T-cell (primary cell): Measurements from ENCODE around the gene RNF212B. TPM values are rescaled to one million over a fixed set of nuclear protein-coding genes. Genes with fewer than 3 reads are reported as not detected.
"Not testable (repeated sequence)": the region's sequence is repeated elsewhere in the genome, so short reads cannot be mapped to it uniquely, and the experiment has no call there.

Experiments used
- ATAC-seq, 4 experiments: fragments of 200-7000 bp in 3 of 4; fragments of 150-1000 bp in 1 of 4; cut with Tn5 transposase; replicated peaks in 1 of 4; 1 replicate in 3 of 4; 2 replicates in 1 of 4; pipeline ENCODE4 v1.10.0; 2021; ENCODE audit warnings: moderate library complexity in 3 of 4, mild to moderate bottlenecking in 2 of 4, moderate number of reproducible peaks in 1 of 4
- CTCF ChIA-PET, 2 donors: fragments of 300-600 bp; sonication (Branson Sonifier 250); formaldehyde crosslinking; loops; one replicate each; lab custom pipeline; 2022; ENCODE audit warnings: antibody characterized with exemption in 2 of 2; lab: Charles Lee
- POLR2A ChIA-PET, 2 donors: fragments of 300-600 bp; sonication (Branson Sonifier 250); formaldehyde crosslinking; loops; one replicate each; lab custom pipeline; 2022; ENCODE audit warnings: antibody characterized with exemption in 2 of 2; lab: Charles Lee
- DNase-seq, 35 experiments: peaks; one replicate each; pipeline versions ENCODE4 v3.0.0 to v3.0.0-alpha.2; 2013 to 2023
- H3K27ac ChIP-seq: one replicate; pipeline ENCODE4 v1.5.1; 2013; ENCODE audit warnings: low read length
- H3K27me3 ChIP-seq, 2 experiments: replicated peaks in 1 of 2; 1 replicate in 1 of 2; 2 replicates in 1 of 2; pipeline versions ENCODE4 v1.6.1 to v1.7.0; 2013; ENCODE audit warnings: low read length in 1 of 2, mixed read lengths in 1 of 2; ENCODE audit not compliant: control insufficient read depth in 2 of 2, insufficient read depth in 2 of 2; ENCODE audit errors: extremely low read depth in 1 of 2
- H3K36me3 ChIP-seq, 2 donors: 1 replicate in 1 of 2; 2 replicates in 1 of 2; pipeline versions ENCODE4 v1.6.1 to v1.7.0; 2013; ENCODE audit warnings: low read length in 1 of 2; ENCODE audit not compliant: control insufficient read depth in 2 of 2, insufficient read depth in 1 of 2; ENCODE audit errors: extremely low read depth in 1 of 2
- H3K4me1 ChIP-seq, 2 experiments: 1 replicate in 1 of 2; 2 replicates in 1 of 2; pipeline versions ENCODE4 v1.6.1 to v1.7.0; 2013; ENCODE audit warnings: low read length in 2 of 2, mixed read lengths in 1 of 2; ENCODE audit not compliant: insufficient read depth in 2 of 2, control insufficient read depth in 1 of 2; ENCODE audit errors: extremely low read depth in 1 of 2
- H3K4me3 ChIP-seq, 2 donors: 1 replicate in 1 of 2; 2 replicates in 1 of 2; pipeline versions ENCODE4 v1.5.1 to v1.7.0; 2013; ENCODE audit warnings: mild to moderate bottlenecking in 2 of 2, low read length in 1 of 2, moderate library complexity in 1 of 2; ENCODE audit not compliant: control insufficient read depth in 1 of 2; ENCODE audit errors: extremely low read depth in 1 of 2
- H3K9me3 ChIP-seq: 2 replicates; pipeline ENCODE4 v1.7.0; 2013
- H3K27ac Mint-ChIP-seq, 2 donors: one replicate each; pipeline ENCODE4 v1.8.0; 2020 to 2021; ENCODE audit warnings: mild to moderate bottlenecking in 2 of 2, mixed read lengths in 2 of 2
- H3K27me3 Mint-ChIP-seq, 2 donors: one replicate each; pipeline ENCODE4 v1.8.0; 2021 to 2022; ENCODE audit warnings: mixed read lengths in 2 of 2
- H3K36me3 Mint-ChIP-seq: one replicate; pipeline ENCODE4 v1.8.0; 2021; ENCODE audit warnings: mixed read lengths
- H3K4me1 Mint-ChIP-seq, 3 donors: one replicate each; pipeline ENCODE4 v1.8.0; 2020 to 2022; ENCODE audit warnings: mixed read lengths in 3 of 3, mild to moderate bottlenecking in 1 of 3
- H3K4me3 Mint-ChIP-seq, 3 donors: one replicate each; pipeline ENCODE4 v1.8.0; 2020 to 2022; ENCODE audit warnings: mild to moderate bottlenecking in 3 of 3, mixed read lengths in 3 of 3, moderate library complexity in 3 of 3
- H3K9me3 Mint-ChIP-seq, 3 donors: one replicate each; pipeline ENCODE4 v1.8.0; 2020 to 2022; ENCODE audit warnings: mixed read lengths in 3 of 3
- WGBS: methylation state at CpG from one replicate; pipeline ENCODE4 v1.1.5; 2013; ENCODE audit warnings: missing lambda C conversion rate; ENCODE audit not compliant: insufficient coverage; 5-methylcytosine and 5-hydroxymethylcytosine counted together
- total RNA-seq, 35 experiments: library from RNA in 6 of 35; stranded (reverse) in 6 of 35; fragments of 120-200 nt in 1 of 35; gene quantifications; one replicate each; pipeline versions ENCODE4 v1.2.1 to v1.2.4 and lab custom pipeline; 2013 to 2026

Gene RNF212B
- total RNA-seq (1 to 10 TPM in 1 of 5 donors, not detected in 4; 1.1 TPM), total RNA-seq (lab: John Stamatoyannopoulos, UW) (0 to 0.35 (median 0) reads per million in 29 experiments)
- total RNA-seq (2013), result not detected

- peaks cover 19 to 23% of the 10 kb centered on the region in 2 donors for H3K27me3 Mint-ChIP-seq
Measured at GRCh38 chr14:23237772-23238594, at the start of gene RNF212B. Gene RNF212B (plus strand): TSS chr14:23237936. CDS start chr14:23240346, 2,410 bp downstream.

GRCh38 chr14:23193432-23193831 is 44.3 kb upstream of the RNF212B start:
- H3K27ac Mint-ChIP-seq, result no peak overlapping the region
- H3K27me3 Mint-ChIP-seq, result peaks cover 0 to 4% of the 10 kb centered on the region in 2 donors

More at GRCh38 chr14:23237772-23238594, at the start of gene RNF212B:
- Mint-ChIP-seq H3K9me3 (no peaks in the 10 kb centered on the region), H3K27ac (no peak within 1 kb of the TSS), H3K36me3 (no peaks in the 10 kb centered on the region), H3K4me1 (peaks cover 5 to 7% (median 6%) of the 10 kb centered on the region in 3 donors), H3K4me3 (peak within 1 kb of the TSS; percentile 24 to 58 (median 50))
- Histone ChIP-seq H3K36me3 (no peaks in the 10 kb centered on the region), H3K9me3 (no peaks in the 10 kb centered on the region), H3K27me3 (peaks cover 0 to 24% of the 10 kb centered on the region in 2 experiments), H3K4me3 (peak within 1 kb of the TSS; percentile 10 to 64), H3K27ac (no peak within 1 kb of the TSS), H3K4me1 (peaks cover 0 to 8% of the 10 kb centered on the region in 2 experiments)
- ATAC-seq (peak; percentile 98 to 100 (median 99)), DNase-seq (peak; percentile 44 to 80 (median 65))
- ChIA-PET CTCF (interaction anchor here in 1 of 2 donors (0.6 kb wide), 1 partner anchor 58 kb away, joined by 3 read pairs; no protein-coding TSS in a partner anchor), POLR2A (no interaction called here)
- 24% methylated on average over 28 of the region's 39 CpGs for WGBS

GRCh38 chr14:23195552-23196101 is 42.1 kb upstream of the RNF212B start:
- H3K27ac ChIP-seq, result no peak overlapping the region
- H3K4me3 ChIP-seq, result no peak overlapping the region
- H3K36me3 Mint-ChIP-seq, result no peaks in the 10 kb centered on the region
- no peaks in the 10 kb centered on the region for H3K4me1 ChIP-seq
- ATAC-seq, result no peak
- no peaks in the 10 kb centered on the region for H3K27me3 ChIP-seq
- no peaks in the 10 kb centered on the region for H3K4me1 Mint-ChIP-seq
- CTCF ChIA-PET, result interaction anchor here in 1 of 2 donors (1.1 kb wide), 1 partner anchor 10 kb away, joined by 3 read pairs; no protein-coding TSS in a partner anchor
- H3K27ac Mint-ChIP-seq, result no peak overlapping the region
- H3K9me3 ChIP-seq, result no peaks in the 10 kb centered on the region
- H3K36me3 ChIP-seq, result no peaks in the 10 kb centered on the region
- DNase-seq, result no peak
- POLR2A ChIA-PET, result no interaction called here
- peaks cover 0 to 4% of the 10 kb centered on the region in 2 donors for H3K27me3 Mint-ChIP-seq
- WGBS, result 84% methylated on average over 5 of the region's 7 CpGs
- H3K4me3 Mint-ChIP-seq, result no peak overlapping the region
- no peaks in the 10 kb centered on the region for H3K9me3 Mint-ChIP-seq

More at GRCh38 chr14:23193432-23193831, 44.3 kb upstream of the RNF212B start:
- ChIA-PET CTCF (no interaction called here), POLR2A (interaction anchor here in 1 of 2 donors (0.5 kb wide), 1 partner anchor 13 kb away, joined by 5 read pairs; no protein-coding TSS in a partner anchor)
- H3K4me1 Mint-ChIP-seq, result no peaks in the 10 kb centered on the region
- H3K36me3 Mint-ChIP-seq, result no peaks in the 10 kb centered on the region
- ATAC-seq, result no peak
- H3K4me1 ChIP-seq, result no peaks in the 10 kb centered on the region
- no peak for DNase-seq
- no peaks in the 10 kb centered on the region for H3K36me3 ChIP-seq
- no peak overlapping the region for H3K4me3 ChIP-seq
- H3K9me3 Mint-ChIP-seq, result no peaks in the 10 kb centered on the region
- no peaks in the 10 kb centered on the region for H3K27me3 ChIP-seq
- no peak overlapping the region for H3K27ac ChIP-seq
- H3K4me3 Mint-ChIP-seq, result no peak overlapping the region
- 40% methylated on average over 1 of the region's 3 CpGs for WGBS
- no peaks in the 10 kb centered on the region for H3K9me3 ChIP-seq

- DNase-seq, H3K27ac Mint-ChIP-seq, POLR2A ChIA-PET, H3K9me3 ChIP-seq, H3K36me3 Mint-ChIP-seq, H3K4me1 Mint-ChIP-seq, H3K27ac ChIP-seq, H3K9me3 Mint-ChIP-seq, H3K4me1 ChIP-seq, H3K27me3 Mint-ChIP-seq, CTCF ChIA-PET, H3K4me3 ChIP-seq, H3K27me3 ChIP-seq, H3K36me3 ChIP-seq, H3K4me3 Mint-ChIP-seq, ATAC-seq: not testable (repeated sequence)
- WGBS, result no CpG with 5 or more reads among the region's 2 CpGs
Measured at GRCh38 chr14:23196487-23196886, 41.2 kb upstream of the RNF212B start.

GRCh38 chr14:23199141-23199540 is 38.6 kb upstream of the RNF212B start:
- H3K27me3 ChIP-seq, H3K27me3 Mint-ChIP-seq, H3K36me3 ChIP-seq, H3K27ac Mint-ChIP-seq, DNase-seq, H3K4me3 Mint-ChIP-seq, H3K36me3 Mint-ChIP-seq, H3K4me1 Mint-ChIP-seq, H3K9me3 Mint-ChIP-seq, H3K4me1 ChIP-seq, H3K27ac ChIP-seq, H3K9me3 ChIP-seq, H3K4me3 ChIP-seq, ATAC-seq: not testable (repeated sequence)
- WGBS, result no CpG with 5 or more reads among the region's 1 CpG
- POLR2A ChIA-PET, result interaction anchor here in 1 of 2 donors (0.7 kb wide), 2 partner anchors 13 to 279 kb away, joined by 3 to 6 read pairs; no protein-coding TSS in a partner anchor
- CTCF ChIA-PET, result interaction anchor here in 1 of 2 donors (0.6 kb wide), 1 partner anchor 9 kb away, joined by 3 read pairs; no protein-coding TSS in a partner anchor

GRCh38 chr14:23202001-23202400 is 35.7 kb upstream of the RNF212B start:
- no peaks in the 10 kb centered on the region for H3K4me1 Mint-ChIP-seq
- H3K27me3 Mint-ChIP-seq, result peaks cover 0 to 5% of the 10 kb centered on the region in 2 donors
- H3K4me1 ChIP-seq, result no peaks in the 10 kb centered on the region
- CTCF ChIA-PET, result no interaction called here
- peaks cover 0 to 4% of the 10 kb centered on the region in 2 experiments for H3K27me3 ChIP-seq
- H3K9me3 Mint-ChIP-seq, result no peaks in the 10 kb centered on the region
- H3K27ac ChIP-seq, result no peak overlapping the region
- H3K4me3 Mint-ChIP-seq, result no peak overlapping the region
- no peak overlapping the region for H3K4me3 ChIP-seq
- H3K36me3 Mint-ChIP-seq, result no peaks in the 10 kb centered on the region
- WGBS, result 79% methylated on average over 2 of the region's 7 CpGs
- no peaks in the 10 kb centered on the region for H3K36me3 ChIP-seq
- no peak for ATAC-seq
- H3K9me3 ChIP-seq, result no peaks in the 10 kb centered on the region
- DNase-seq, result no peak
- H3K27ac Mint-ChIP-seq, result no peak overlapping the region
- POLR2A ChIA-PET, result no interaction called here
